IMR-90 (cell line): ENCODE measurements around the gene CYB5R2.

ENCODE experiments used
- BHLHE40 ChIP-seq: fragments of 150-350 bp; IDR thresholded peaks from 2 replicates; pipeline ENCODE4 v1.6.1; 2016; ENCODE audit warnings: mild to moderate bottlenecking, low read depth, low read length
- MXI1 ChIP-seq: IDR thresholded peaks from 2 replicates; pipeline ENCODE4 v1.6.1; 2012; ENCODE audit warnings: low read depth, mild to moderate bottlenecking, low read length, moderate library complexity, borderline replicate concordance
- NFE2L2 ChIP-seq: fragments of 150-350 bp; IDR thresholded peaks from 2 replicates; pipeline ENCODE4 v1.6.1; 2016; ENCODE audit warnings: low read depth, mild to moderate bottlenecking, low read length
- POLR2A ChIP-seq: IDR thresholded peaks from 2 replicates; pipeline ENCODE4 v1.6.1; 2012; ENCODE audit warnings: mild to moderate bottlenecking, low read depth, low read length
- RAD21 ChIP-seq: IDR thresholded peaks from 2 replicates; pipeline ENCODE4 v1.6.1; 2012; ENCODE audit warnings: low read length, improper control_type of control experiment
- RCOR1 ChIP-seq: IDR thresholded peaks from 2 replicates; pipeline ENCODE4 v1.6.1; 2012; ENCODE audit warnings: mild to moderate bottlenecking, low read length, improper control_type of control experiment; ENCODE audit not compliant: insufficient replicate concordance
- RFX5 ChIP-seq: IDR thresholded peaks from 2 replicates; pipeline ENCODE4 v1.8.0; 2012; ENCODE audit warnings: low read depth, mild to moderate bottlenecking, low read length, moderate library complexity
- SMC3 ChIP-seq: fragments of 150-350 bp; IDR thresholded peaks from 2 replicates; pipeline ENCODE4 v1.6.1; 2016; ENCODE audit warnings: low read depth, mild to moderate bottlenecking, antibody characterized with exemption, low read length, moderate library complexity
- TF ChIP-seq, protein P1 (sequence below): conservative IDR thresholded peaks from 2 replicates; pipeline ENCODE4 v1.5.1; 2012; ENCODE audit warnings: mild to moderate bottlenecking, low read depth, low read length, improper control_type of control experiment

DNA sequence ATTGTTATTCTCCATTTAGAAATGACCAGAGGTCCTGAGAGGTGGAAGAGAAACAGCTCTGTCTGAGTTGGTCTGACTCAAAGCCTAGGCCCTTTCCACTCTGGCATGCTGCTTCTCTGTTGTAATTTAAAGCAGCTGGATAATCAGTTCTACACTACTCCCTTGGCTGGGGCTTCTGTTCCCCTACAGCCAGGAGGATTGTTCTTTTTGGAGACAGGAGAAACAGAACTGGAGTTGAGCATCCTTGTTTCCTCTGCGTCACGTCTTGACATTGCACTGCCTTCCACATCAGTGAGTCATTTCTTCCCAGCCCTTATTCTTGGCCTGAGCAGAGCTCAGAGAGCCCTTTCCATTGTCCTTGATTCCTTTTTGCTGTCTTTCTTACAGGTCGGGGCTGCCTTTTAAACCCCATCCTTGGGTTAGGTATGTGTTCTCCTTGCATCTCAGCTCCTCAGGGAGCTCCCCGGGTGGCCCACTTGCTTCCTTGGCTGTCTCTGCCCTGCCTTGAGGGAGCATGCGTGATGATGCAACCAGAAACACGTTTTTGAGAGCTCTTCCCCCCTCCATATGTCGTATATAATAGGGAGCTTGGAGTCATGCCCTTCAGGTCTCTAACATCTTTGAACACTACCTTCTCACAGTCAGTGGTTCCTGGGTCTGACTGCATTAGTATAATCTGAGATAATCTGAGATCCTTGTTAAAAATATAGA lies 35.7 kb downstream of the CYB5R2 start:
- TF ChIP-seq, protein P1, sequence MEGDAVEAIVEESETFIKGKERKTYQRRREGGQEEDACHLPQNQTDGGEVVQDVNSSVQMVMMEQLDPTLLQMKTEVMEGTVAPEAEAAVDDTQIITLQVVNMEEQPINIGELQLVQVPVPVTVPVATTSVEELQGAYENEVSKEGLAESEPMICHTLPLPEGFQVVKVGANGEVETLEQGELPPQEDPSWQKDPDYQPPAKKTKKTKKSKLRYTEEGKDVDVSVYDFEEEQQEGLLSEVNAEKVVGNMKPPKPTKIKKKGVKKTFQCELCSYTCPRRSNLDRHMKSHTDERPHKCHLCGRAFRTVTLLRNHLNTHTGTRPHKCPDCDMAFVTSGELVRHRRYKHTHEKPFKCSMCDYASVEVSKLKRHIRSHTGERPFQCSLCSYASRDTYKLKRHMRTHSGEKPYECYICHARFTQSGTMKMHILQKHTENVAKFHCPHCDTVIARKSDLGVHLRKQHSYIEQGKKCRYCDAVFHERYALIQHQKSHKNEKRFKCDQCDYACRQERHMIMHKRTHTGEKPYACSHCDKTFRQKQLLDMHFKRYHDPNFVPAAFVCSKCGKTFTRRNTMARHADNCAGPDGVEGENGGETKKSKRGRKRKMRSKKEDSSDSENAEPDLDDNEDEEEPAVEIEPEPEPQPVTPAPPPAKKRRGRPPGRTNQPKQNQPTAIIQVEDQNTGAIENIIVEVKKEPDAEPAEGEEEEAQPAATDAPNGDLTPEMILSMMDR = no peak
- no peak for TF ChIP-seq RFX5
- TF ChIP-seq RAD21 = no peak
- no peak for TF ChIP-seq POLR2A
- no peak for TF ChIP-seq MXI1
- TF ChIP-seq RCOR1 = no peak
- no peak for TF ChIP-seq SMC3
- TF ChIP-seq BHLHE40 = no peak
- TF ChIP-seq NFE2L2 = no peak
